HPDE6-E6E7 (cell line): Measurements from ENCODE around the gene GPC6.

Experiments
- DNase-seq: peaks from one replicate; pipeline ENCODE4 v3.0.0; 2011; ENCODE audit warnings: missing footprints; ENCODE audit errors: extremely low spot score

GPC6 gene

DNA sequence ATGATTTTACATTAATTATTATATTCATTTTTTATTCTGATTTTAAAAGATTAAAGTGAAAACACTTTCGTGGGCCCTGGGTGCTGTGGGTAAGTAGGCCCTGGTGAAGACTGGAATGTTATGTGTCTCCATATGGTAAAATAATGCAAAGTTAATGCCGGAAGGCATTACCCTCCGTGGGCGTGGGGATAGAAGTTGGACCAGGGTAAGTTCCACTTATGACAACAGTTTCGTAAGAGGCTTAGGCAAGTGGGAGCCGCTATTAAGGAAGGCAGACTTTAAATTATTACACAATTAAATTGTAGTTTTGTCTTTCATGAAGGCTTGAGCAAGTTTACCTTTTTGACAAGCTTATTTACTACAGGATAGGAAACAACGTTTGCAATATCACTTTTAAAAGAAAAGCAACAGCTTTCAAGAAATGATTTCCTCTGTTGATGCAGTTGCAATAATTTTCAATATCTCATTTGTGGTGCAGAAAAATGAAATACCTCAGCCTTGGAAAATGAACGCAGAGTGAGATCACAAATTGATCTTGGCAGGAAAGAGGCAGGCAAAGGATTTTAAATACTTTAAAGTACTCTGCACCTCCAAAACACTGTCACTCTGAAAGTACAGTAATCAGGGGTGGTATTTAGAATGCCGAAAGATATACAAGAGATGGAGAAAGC lies 942.3 kb downstream of the GPC6 start:
- no peak for DNase-seq

DNA sequence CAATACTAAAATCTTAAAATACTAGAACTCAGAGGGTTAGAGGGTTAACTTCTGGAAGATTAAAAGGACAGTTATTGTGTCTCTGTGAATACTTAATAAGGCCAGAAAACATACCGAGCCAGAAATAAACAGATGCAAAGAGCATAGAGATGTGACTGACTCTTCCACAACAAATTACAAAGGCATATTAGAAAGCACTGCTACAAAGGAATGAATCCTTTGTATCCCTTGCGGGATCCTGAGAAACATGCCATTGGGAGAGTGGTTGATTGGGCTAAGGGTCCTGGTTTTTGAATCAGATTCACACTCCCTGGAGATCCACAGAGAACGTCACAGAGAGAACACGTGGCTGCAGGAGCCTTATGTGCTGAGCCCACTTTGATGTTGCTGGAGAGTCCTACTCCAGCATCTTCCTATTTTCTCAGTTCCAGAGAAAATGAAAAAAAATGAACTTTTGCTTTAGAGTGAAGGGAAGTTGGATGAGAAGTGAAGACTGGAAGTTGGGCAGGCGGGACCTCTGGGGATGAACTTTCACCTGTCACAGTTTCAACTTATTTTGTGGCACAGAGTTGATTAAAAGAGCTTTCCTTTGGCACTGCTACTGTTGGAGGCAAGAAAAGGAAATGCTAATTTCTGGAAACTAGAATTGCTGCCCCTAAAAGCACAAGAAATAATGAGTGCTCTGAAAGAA lies 943.0 kb downstream of the GPC6 start:
- DNase-seq: no peak

DNA sequence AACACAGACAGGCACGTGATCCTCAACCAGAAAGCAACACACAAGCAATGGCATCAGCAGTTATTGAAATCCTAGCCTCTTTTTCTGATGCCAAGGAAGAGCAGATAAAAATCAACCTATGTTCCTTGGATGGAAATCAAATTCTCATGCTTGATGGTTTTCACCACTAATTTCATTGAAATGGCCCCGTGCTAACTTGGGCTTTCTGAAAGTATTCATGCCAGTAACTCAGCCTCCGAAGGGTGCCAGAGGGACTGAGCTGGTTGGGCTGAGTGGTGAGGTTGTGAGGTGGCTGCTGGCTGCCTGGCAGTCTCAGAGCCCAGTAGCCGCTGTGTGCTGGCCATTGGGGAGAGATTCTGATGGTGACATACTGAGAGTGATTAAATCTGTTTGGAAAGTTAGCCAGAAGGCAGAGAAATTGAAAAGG lies 943.6 kb downstream of the GPC6 start:
- DNase-seq: no peak

GRCh38 chr13:94172416-94172815 lies 945.8 kb downstream of the GPC6 start:
- no peak for DNase-seq

DNA sequence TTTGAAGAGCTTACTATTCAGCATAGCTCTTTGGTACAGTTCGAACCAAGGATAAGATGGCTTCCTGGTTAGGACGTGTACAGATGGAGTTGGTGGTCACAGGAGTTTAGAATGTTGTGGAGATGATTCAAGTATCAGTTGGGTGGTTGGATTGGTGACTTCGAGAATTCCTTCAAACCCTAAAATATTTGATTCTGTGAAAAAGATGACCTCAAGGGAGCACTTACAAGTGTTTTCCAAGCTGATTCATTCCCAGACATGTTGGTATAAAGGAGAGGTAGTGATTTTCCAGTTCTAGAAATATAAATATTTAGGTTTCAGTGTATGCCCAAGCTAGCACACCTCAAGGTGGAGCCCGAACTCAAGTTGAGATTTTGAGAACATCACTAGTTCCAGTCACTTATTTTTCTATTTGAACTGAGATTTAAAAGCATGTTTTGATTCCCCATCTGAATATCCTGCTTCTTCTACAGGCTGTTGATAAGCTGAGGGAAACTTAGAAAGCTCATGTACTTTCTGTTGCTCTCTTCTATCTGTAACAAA lies 946.8 kb downstream of the GPC6 start:
- no peak for DNase-seq

GRCh38 chr13:94174009-94174408 lies 947.4 kb downstream of the GPC6 start:
- DNase-seq: no peak

DNA sequence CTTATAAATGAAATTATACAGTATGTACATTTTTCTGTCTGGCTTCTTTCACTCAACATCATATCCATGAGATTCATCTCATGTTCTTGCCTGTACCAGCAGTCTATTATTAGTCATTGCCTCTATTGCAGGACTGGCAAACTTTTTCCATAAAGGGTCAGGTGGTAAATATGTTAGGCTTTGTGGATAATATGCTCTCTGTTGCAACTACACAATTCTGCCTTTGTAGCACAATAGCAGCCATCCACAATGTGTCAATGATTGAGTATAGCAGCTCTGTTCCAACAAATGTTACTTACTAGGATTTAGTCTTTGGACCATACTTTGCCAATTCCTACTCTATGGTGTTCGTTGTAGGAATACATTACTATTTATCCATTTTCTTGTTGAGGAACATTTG lies 948.5 kb downstream of the GPC6 start:
- no peak for DNase-seq

- no peak for DNase-seq
Measured at GRCh38 chr13:94176561-94176960, 950.0 kb downstream of the GPC6 start.

DNA sequence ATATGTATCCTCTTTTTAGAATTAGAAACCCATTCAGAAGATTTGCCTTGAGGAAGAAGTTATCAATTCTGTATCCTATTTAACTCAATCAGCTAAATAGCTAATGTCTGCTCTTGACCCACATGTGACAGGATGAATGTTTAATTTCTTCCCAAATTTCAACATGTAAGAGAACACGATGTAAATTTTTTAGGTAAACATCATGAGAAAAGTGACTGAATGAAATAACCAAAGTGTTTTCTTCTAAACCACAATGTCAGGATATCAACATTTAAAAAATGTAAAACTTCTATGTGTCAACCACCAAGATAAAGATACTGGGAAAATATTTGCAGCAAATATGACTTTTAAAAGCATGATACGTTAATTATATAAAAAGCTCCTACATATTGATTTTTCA lies 950.4 kb downstream of the GPC6 start:
- no peak for DNase-seq

GRCh38 chr13:94178625-94179244 lies 952.1 kb downstream of the GPC6 start:
- DNase-seq: no peak

DNA sequence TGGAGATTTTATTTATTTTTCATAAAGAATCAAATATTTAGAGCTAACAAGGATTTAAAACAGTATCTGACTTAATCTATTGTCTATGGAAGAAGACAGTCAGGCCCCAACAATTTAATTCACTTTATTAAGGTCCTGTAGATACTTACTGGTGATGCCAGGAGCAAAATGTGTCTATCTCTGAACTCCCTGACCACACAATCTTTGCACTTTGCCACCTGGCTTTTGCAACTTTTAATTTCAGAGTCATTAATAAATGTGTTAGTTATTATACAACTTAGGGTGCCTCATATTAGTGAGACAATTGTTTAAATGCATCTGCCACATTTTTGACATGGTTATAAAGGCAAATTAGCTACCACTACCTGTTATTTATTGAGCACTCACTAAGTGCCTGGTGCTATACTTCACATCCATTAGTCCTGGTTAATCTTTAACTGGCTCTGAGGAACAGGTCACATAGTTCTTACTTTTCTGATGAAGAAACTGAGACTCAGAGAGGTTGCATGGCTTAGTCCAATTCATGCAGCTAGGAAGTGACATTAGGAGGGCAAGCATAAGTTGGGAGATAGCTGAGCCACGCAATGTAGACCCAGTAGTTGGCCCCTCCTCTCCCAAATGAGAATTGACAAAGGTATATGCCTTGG lies 955.0 kb downstream of the GPC6 start:
- no peak for DNase-seq

DNA sequence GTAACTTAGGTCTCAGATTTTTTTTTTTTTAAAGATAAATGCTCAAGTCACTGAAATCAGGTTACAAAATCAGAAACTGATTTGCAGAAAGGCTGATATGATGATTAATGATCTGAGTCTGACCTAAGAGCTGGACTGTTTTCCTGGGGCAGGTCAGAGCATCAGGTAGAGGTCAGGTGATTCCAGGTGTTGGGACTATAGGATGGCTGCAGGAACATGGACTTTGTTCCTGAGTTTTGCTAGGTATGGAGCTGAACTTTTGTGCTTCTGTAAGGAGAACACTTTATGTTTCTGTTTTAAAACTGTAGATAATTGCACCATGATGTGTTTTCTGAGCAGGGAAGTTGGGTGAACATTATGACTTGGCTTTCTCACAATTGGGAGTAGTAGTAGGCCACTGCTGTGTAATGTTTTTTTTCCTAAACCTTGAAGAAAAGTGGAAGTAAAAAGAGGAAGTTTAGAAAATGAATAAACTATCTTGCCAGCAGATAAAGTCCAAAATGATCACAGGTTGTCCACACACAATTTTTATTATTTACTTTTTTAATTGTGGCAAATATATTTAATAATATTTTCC lies 955.7 kb downstream of the GPC6 start:
- DNase-seq: no peak

DNA sequence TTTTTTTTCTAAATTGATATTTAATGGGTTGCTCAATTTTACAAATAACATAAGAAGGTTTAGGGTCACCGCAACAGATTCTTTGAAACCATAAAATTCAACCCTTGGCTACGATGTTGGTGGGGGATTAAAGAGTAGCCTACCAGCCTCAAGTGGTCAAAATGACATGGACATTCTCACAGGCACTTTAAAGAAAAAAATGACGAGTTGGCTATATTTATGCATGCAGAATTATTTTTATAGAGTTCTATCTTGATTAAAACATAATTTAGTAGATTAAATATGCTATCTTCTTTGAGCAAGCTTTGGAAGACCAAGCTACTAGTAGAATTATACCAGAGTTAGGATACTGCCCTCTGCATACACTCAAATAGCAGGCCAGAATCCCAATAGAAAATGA lies 959.9 kb downstream of the GPC6 start:
- DNase-seq: no peak

GRCh38 chr13:94188201-94188854 lies 961.7 kb downstream of the GPC6 start:
- no peak for DNase-seq

GRCh38 chr13:94192431-94192975 lies 965.9 kb downstream of the GPC6 start:
- DNase-seq: no peak

DNA sequence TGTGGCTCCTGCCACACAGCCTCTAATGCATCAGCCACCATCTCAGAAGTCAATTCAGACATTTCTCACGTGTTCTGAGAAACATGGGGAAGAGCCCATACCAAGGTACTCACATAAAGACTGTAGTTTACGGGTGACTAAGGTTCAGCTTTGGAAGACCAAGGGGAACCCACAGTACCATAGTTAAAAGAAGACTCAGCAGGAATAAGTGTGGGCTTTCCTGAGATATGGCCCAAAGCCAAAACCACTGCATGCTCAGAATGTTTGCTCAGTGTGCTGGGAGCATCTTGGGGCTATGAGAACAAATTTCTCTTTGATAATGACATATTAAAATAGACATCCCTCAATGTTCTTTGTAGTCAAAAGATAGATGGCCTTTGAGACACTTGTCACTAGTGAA lies 969.1 kb downstream of the GPC6 start:
- DNase-seq: no peak

- no peak for DNase-seq
Measured at GRCh38 chr13:94196413-94196812, 969.8 kb downstream of the GPC6 start.

DNA sequence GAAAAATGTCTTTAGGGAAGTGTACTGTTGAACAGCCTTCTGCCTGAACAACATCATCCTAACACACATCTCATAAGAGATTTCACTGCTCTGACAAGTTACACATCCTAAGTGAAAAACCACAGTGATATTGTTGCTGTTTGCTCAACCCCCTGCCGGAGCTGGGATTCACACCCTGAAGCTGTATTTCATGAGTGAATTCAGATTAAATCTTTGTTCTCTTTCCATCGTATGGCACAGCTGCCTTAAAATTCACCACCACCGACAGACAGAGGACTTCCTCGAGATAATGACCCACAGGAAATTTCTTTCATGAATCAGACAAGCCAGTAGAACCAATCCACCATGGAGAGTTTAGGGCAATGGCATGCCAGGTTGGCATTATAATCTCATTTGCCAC lies 972.1 kb downstream of the GPC6 start:
- no peak for DNase-seq

- no peak for DNase-seq
Measured at GRCh38 chr13:94199135-94199534, 972.5 kb downstream of the GPC6 start.

GRCh38 chr13:94201022-94201421 lies 974.4 kb downstream of the GPC6 start:
- DNase-seq: no peak

DNA sequence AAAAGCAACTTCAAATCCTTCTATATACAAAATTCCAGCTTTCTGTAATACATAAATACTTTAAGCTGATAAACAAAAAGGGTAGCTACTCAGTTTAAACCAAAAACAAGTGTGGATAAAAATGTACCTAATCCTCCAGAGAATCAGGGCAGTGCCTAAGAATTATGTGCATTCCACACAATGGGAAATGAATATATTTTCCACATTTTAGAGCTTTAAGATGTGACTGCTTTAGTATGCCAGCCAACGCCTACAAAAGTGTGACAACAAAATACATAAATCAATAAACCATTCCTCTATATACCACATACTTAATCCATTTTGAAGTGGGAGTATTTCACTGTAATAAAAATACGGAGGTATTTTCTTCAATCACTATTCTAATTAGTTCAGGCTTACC lies 977.6 kb downstream of the GPC6 start:
- DNase-seq: no peak
